ENCODE data around the gene DR1.

GRCh38 chr1:93304716-93305138 lies 41.0 kb upstream of the DR1 start:
- TF ChIP-seq EZH2 (IDR thresholded peaks at IDR 0.05; ENCODE audit: insufficient read depth, poor library complexity, severe bottlenecking): no peak
- TF ChIP-seq EZH2phosphoT487 (IDR thresholded peaks at IDR 0.05; ENCODE audit: insufficient read depth, low read depth): no peak
